Measurements from ENCODE around the gene DCP1B.
"Not testable (repeated sequence)": the region's sequence is repeated elsewhere in the genome, so short reads cannot be mapped to it uniquely, and the experiment has no call there.

DCP1B gene

GRCh38 chr12:1962051-1963020 lies 41.9 kb downstream of the DCP1B start:
- Histone ChIP-seq H3K4me3 (no peak overlapping the region), H3K4me2 (no peak overlapping the region), H3K36me3 (peaks cover 76% of the 10 kb centered on the region), H3K4me1 (no peaks in the 10 kb centered on the region), H3K27me3 (no peaks in the 10 kb centered on the region), H3K9me3 (peaks cover 21% of the 10 kb centered on the region), H4K20me1 (no peaks in the 10 kb centered on the region), H3K27ac (no peak overlapping the region), H3K9ac (no peak overlapping the region)
- TF ChIP-seq Cebpa-rat (IDR thresholded peaks at IDR 0.05): no peak

DNA sequence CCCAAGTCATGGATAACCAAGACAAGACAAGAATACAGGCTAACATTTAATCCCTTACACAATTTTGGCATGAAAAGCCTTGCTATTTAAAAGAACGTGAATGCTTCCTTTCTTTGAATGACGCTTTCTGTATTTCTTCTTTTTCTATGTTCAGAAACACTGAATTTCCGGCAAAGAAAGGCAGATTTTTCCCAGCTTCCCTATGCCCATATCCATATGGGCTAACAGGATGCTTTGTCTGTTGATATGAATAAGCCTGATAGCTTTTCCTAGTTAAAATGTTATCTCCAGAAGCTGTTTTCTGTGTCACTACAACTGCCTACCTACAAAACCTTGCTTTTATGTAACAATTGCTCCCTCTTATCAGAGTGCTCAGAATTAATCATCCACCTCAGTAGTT lies 47.5 kb downstream of the DCP1B start:
- Histone ChIP-seq H3K27me3 (no peaks in the 10 kb centered on the region), H3K4me3 (no peak overlapping the region), H3K9me3 (peaks cover 21% of the 10 kb centered on the region), H3K9ac (no peak overlapping the region), H3K4me2 (no peak overlapping the region), H3K4me1 (no peaks in the 10 kb centered on the region), H3K36me3 (peaks cover 76% of the 10 kb centered on the region), H3K27ac (no peak overlapping the region), H4K20me1 (no peaks in the 10 kb centered on the region)
- TF ChIP-seq Cebpa-rat (IDR thresholded peaks at IDR 0.05): no peak

DNA sequence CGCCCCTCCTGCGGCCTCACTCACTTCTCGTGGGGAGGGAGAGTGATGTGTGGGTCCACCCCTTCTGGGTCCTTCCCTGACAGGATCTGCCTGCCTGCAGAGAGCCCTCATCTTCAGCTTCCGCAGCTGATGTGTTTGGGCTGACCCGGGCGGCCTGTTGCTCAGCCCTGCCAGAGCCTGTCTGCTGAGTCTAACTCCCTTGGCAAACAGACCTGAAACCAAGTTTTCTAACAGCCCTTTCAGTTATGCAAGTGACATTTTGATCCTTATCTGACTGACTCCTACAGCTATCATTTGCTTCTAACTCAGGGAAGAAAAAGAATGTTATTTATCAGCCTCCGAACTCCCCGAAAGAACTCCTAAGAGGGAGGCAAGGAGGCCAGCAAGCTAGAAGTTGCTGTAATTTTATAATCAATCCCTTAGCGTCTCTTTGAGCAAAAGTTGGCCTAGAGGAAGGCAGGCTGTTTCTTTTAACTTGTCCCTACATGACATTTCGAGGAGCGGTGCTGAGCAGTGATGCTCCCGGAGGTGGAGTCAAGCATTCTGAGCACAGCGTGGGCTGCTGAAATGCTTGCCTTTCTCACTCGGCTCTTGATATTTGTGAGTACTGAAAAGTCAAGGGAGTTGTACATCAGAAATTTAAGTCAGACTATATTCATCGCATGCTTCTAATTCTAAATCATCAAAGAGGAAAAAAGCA lies 54.3 kb downstream of the DCP1B start:
- H3K27ac ChIP-seq: no peak overlapping the region
- H3K9ac ChIP-seq: no peak overlapping the region; the same call in 1 of the 2 replicates
- H3K4me1 ChIP-seq: no peaks in the 10 kb centered on the region
- no peak overlapping the region for H3K4me3 ChIP-seq
- H4K20me1 ChIP-seq: no peaks in the 10 kb centered on the region
- no peaks in the 10 kb centered on the region for H3K27me3 ChIP-seq
- no peak overlapping the region for H3K4me2 ChIP-seq
- H3K36me3 ChIP-seq: peaks cover 94% of the 10 kb centered on the region
- H3K9me3 ChIP-seq: peaks cover 7% of the 10 kb centered on the region
- TF ChIP-seq Cebpa-rat (IDR thresholded peaks at IDR 0.05): no peak

DNA sequence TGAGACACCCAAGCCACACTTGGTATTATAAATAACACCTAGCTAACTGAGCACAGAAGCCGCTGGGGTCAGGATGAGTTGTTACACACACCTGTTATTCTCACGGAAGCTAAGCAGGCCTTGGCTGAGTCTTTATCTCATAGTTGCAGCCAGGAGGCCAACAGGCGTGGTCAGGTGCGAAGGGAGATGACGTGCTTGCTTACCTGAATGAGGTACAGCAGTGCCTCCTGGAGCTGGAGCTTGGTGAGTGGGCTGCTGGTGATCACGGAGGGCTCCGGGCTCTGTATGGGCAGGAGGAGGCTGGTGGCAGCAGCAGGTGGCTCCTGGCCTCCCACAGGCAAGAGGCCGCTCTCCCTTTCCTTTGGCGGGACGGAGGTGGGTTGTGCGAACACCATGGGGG lies 55.4 kb downstream of the DCP1B start:
- Histone ChIP-seq H3K9me3 (peaks cover 14% of the 10 kb centered on the region), H3K4me2 (no peak overlapping the region), H3K27me3 (no peaks in the 10 kb centered on the region), H3K27ac (no peak overlapping the region), H3K36me3 (peaks cover 88% of the 10 kb centered on the region), H3K9ac (no peak overlapping the region), H3K4me3 (no peak overlapping the region), H3K4me1 (no peaks in the 10 kb centered on the region), H4K20me1 (no peaks in the 10 kb centered on the region)
- no peak for TF ChIP-seq Cebpa-rat (IDR thresholded peaks at IDR 0.05)

GRCh38 chr12:1947081-1947480 lies 57.2 kb downstream of the DCP1B start:
- Histone ChIP-seq H3K9ac (no peak overlapping the region), H3K27me3 (no peaks in the 10 kb centered on the region), H4K20me1 (no peaks in the 10 kb centered on the region), H3K9me3 (peaks cover 14% of the 10 kb centered on the region), H3K4me2 (no peak overlapping the region), H3K36me3 (peaks cover 70% of the 10 kb centered on the region), H3K27ac (no peak overlapping the region), H3K4me1 (no peaks in the 10 kb centered on the region), H3K4me3 (no peak overlapping the region)
- TF ChIP-seq Cebpa-rat (IDR thresholded peaks at IDR 0.05): no peak

DNA sequence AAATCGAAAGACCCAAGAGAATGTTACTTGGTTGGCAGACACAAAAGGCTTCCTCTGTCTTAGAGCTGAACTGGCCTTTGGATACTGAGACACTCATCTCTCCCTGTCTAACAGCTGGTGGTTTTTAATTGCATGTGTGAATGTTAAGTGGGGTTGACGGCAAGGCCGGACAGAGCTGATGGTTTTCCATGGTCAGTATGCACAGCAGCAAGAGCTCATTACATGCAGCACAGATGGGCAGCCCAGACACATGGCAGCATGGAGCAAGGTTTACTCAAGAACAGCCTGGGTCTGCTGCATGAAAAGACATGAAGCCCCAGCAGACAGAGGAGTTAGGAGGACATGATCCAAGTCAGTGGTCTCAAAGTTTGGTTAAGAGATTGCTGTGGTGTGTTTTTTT lies 58.0 kb downstream of the DCP1B start:
- Histone ChIP-seq H3K9ac (no peak overlapping the region), H3K4me1 (no peaks in the 10 kb centered on the region), H3K9me3 (peaks cover 14% of the 10 kb centered on the region), H3K27ac (no peak overlapping the region), H4K20me1 (no peaks in the 10 kb centered on the region), H3K4me2 (no peak overlapping the region), H3K27me3 (no peaks in the 10 kb centered on the region), H3K4me3 (no peak overlapping the region), H3K36me3 (peaks cover 66% of the 10 kb centered on the region)
- TF ChIP-seq Cebpa-rat (IDR thresholded peaks at IDR 0.05): no peak

DNA sequence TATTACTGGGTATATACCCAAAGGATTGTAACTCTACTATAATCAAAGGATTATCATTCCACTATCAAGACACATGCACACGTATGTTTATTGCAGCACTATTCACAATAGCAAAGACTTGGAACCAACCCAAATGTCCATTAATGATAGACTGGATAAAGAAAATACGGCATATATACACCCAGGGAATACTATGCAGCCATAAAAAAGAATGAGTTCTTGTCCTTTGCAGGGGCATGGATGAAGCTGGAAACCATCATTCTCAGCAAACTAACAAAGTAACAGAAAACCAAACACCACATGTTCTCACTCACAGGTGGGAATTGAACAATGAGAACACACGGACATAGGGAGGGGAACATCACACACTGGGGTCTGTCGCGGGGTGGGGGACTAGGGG lies 58.8 kb downstream of the DCP1B start:
- H3K4me1 ChIP-seq, H3K4me2 ChIP-seq, H3K9ac ChIP-seq, H4K20me1 ChIP-seq, H3K27me3 ChIP-seq, H3K27ac ChIP-seq, H3K4me3 ChIP-seq: not testable (repeated sequence)
- Histone ChIP-seq H3K9me3 (peaks cover 14% of the 10 kb centered on the region), H3K36me3 (peaks cover 60% of the 10 kb centered on the region)

DNA sequence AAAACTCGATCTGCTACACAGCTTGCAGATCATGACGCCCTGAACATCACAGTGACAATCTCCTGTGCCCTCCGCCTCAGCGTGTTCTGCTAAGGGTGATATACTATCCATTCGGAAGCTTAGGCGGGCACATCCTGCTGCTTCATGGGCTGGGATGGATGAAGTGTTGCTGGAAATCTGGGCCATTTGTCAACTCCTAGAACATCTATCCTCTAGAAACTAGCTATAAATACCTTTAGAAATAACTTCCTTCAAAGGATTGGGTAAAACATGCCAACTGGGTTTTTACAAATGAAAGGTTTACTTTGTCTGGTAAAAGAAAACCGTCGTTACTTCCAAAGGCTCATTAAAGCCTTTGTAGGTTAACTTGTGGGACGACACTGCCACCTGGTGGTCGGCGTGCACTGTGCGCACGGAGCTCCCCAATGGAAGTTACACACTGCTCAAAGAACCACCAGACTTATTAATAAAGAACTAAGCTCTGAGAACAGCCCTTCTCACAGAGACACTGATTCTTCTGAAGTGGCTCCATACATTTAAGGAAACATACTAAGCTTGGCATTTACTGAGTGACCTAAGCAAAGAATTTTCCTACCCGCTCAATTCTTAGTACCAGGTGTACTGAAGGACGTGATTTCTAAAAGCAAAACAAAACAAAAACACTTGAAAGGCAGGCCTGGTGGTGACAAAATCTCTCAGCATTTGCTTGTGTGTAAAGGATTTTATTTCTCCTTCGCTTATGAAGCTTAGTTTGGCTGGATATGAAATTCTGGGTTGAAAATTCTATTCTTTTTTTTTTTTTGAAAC lies 64.3 kb downstream of the DCP1B start:
- Histone ChIP-seq H3K4me3 (no peak overlapping the region), H3K9me3 (0 out of 2 replicates have a peak, but pooled peaks cover 7% of the 10 kb centered on the region), H3K27me3 (no peaks in the 10 kb centered on the region), H4K20me1 (no peaks in the 10 kb centered on the region), H3K9ac (peak overlapping the region; percentile 46; the same call in 1 of the 2 replicates), H3K4me1 (peaks cover 57% of the 10 kb centered on the region), H3K4me2 (peak overlapping the region; percentile 66), H3K27ac (peak overlapping the region; percentile 74), H3K36me3 (peaks cover 19% of the 10 kb centered on the region)
- no peak for TF ChIP-seq Cebpa-rat (IDR thresholded peaks at IDR 0.05)

DNA sequence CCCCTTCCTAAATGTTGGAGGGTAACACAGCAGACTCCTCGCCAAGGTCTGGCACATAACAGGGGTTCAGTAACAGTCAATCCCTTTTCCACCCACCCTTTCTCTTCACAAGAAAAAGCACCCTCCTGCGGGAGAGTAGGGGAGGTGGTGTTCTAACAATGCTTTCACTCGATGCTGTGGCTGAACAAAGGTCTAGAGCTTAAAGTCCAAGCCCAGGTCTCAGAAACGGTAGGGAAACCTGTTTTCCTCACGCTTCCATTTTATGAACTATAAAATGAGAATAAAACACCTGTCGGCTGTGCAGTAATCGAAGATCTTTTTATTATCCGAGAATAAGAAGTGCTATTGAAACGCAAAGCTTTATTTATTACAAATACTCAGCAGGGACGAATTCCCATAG lies 64.9 kb downstream of the DCP1B start:
- no peak for TF ChIP-seq Cebpa-rat (IDR thresholded peaks at IDR 0.05)
- Histone ChIP-seq H3K36me3 (peaks cover 19% of the 10 kb centered on the region), H3K9me3 (0 out of 2 replicates have a peak, but pooled peaks cover under 1% of the 10 kb centered on the region), H3K27ac (peak overlapping the region; percentile 74), H3K4me1 (peaks cover 63% of the 10 kb centered on the region), H4K20me1 (no peaks in the 10 kb centered on the region), H3K9ac (peak overlapping the region; percentile 46; the same call in 1 of the 2 replicates), H3K27me3 (no peaks in the 10 kb centered on the region), H3K4me3 (no peak overlapping the region), H3K4me2 (peak overlapping the region; percentile 66)
